Suppressor macrophage treated with lipopolysaccharide for 1 hour (primary cell): ENCODE data around the gene MLX.

Source experiments
- DNase-seq, 3 donors: peaks; one replicate each; pipeline ENCODE4 v3.0.0-alpha.2; 2020 to 2022

The MLX gene

DNA sequence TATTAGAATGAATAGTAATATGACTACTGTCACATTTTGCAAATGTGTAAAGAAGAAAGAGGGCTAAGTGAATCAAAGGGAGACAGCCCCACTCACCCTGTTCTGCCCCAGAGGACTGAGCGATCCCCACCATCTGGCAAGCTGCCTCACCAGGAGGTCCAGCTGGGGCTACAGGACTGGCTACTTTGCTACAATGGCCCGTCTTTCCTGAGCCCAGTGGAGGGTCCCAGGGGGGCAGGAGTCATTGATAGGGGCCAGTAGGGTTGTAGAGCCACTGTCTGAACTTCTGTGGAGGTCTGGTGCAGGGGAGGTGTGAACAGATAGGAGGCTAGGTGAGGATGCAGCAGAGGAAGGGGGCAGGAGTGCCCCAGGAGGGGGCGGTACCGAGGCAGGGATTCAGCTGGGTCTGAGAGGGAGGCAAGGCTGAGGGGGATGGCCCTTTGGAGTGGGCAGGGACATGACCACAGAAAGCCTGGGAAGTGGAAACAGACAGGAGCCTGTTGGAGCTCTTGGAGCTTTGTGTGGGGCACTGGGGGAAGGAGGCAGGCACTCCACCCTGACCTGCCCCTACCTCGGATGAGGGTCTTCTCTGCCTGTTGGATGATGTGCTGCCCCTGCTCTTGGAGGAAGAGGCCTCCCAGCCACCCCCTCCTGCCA, 10.8 kb upstream of the MLX start:
- peak in 1 of 3 donors; percentile 26 for DNase-seq

DNA sequence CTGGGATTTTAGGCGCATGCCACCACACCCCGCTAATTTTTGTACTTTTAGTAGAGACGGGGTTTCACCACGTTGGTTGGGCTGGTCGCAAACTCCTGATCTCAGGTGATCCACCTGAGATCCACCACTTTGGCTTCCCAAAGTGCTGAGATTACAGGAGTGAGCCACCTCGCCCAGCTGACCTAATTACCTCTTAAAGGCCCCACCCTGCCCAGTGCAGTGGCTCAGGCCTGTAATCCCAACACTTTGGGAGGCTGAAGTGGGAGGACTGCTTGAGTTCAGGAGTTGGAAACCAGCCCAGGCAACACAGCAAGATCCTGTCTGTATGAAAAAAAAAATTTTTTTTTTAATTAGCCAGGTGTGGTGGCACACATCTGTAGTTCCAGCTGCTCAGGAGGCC, 7.8 kb upstream of the MLX start:
- no peak for DNase-seq

DNA sequence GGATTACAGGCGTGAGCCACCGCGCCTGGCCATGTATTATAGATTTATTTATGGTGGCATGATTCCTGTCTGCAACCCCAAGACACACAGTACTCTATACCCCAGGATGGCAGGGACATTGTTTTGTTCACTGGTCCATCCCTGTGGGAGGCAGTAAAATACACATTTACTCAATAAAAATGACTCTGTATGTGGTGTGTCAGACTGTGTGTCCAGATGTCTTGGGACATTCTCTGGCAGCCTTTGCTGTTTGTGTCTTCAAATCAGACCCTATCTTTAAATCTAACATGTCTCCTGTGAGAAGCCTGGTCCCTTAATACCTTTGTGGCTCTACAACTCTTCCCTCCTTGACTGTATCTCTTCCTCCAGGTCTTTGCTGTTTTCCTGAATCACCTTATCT, 6.7 kb upstream of the MLX start:
- no peak for DNase-seq

DNA sequence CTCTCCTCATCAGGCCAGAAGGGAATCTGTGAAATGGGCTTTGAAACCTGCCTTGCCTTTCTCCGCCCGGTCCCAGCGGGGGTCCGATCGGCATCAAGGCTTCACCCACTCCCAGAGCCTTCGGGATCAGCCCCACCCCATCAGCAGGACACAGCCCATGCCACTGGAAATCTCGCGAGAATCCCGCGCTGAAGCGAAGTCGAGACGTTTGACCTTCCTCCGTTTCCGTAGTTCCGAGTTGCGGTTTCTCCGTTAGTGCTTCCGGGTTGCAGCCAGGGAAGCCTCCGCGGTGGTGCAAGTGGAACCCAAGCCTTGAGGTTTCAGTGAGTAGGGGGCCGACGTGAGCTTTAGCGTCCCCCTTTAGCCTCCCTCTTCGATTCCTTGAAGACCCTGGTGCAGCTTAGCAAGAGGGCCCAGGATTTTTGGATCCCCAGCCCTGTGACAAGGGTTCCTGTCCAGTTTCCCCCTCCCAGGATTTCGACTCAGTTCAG, 5.0 kb upstream of the MLX start, which contains the start of gene COASY:
TSS of gene COASY (plus strand) at position 252 of the 491 bp plus-strand sequence. CDS start 475 bp downstream, outside the sequence.
- DNase-seq: peak; percentile 98 to 99 (median 99)

DNA sequence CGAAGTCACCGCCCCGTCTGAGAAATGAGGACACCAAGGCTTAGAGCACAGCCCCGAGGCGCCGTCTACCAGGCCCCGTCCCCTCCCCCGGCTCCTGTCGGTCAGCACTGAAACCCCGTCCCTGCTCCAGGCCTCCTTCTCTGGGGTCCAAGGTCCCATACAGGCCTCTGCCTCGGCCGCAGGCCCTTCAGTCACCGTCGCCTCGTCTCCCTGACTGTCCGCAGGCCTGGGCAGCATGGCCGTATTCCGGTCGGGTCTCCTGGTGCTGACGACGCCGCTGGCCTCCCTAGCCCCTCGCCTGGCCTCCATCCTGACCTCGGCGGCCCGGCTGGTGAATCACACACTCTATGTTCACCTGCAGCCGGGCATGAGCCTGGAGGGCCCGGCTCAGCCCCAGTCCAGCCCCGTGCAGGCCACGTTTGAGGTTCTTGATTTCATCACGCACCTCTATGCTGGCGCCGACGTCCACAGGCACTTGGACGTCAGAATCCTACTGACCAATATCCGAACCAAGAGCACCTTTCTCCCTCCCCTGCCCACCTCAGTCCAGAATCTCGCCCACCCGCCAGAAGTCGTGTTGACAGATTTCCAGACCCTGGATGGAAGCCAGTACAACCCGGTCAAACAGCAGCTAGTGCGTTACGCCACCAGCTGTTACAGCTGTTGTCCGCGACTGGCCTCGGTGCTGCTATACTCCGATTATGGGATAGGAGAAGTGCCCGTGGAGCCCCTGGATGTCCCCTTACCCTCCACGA, 4.3 kb upstream of the MLX start:
- DNase-seq: peak in 2 of 3 donors; percentile 71 to 78

DNA sequence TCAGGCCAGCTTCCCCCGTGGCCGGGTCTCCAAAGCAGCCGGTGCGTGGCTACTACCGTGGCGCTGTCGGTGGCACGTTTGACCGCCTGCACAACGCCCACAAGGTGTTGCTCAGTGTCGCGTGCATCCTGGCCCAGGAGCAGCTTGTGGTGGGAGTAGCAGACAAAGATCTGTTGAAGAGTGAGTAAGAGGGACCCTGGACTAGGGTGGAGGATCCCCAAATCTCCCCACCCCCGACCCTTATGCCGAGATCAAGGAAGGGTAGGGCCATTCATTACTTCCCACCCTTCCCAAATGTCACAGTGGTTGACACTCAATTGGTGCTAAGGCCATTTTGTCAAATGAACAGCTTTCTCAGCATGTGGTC, 3.8 kb upstream of the MLX start:
- no peak for DNase-seq

DNA sequence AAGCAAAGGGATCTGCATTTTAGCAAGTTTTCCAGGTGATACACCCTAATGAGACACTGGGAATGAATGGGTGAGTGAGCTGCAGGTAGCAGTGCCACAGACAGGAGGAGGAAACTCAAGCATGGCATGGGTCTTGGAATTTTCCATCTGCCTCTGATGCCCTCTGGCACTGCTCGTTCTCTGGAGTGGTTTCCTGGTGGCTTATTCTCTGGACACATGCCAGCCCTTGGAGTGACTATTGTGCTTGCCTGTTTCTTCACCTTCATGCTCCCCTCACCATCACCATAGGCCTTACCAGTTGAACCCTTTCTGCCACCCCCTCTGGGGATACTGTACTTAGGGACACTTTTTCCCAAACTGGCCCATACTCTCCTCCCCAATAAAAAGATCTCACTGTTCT, 3.4 kb upstream of the MLX start:
- DNase-seq: no peak

DNA sequence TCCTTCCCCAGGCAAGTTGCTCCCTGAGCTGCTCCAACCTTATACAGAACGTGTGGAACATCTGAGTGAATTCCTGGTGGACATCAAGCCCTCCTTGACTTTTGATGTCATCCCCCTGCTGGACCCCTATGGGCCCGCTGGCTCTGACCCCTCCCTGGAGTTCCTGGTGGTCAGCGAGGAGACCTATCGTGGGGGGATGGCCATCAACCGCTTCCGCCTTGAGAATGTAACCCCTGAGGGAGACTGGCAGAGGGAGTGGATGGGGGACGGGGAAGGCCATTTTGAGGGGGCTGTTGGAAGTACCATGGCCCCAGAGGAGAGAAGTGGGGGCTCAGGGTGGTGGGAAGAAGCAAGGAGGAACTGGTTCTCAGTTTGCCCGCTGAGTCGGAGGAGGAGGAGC, 3.0 kb upstream of the MLX start:
- DNase-seq: no peak

DNA sequence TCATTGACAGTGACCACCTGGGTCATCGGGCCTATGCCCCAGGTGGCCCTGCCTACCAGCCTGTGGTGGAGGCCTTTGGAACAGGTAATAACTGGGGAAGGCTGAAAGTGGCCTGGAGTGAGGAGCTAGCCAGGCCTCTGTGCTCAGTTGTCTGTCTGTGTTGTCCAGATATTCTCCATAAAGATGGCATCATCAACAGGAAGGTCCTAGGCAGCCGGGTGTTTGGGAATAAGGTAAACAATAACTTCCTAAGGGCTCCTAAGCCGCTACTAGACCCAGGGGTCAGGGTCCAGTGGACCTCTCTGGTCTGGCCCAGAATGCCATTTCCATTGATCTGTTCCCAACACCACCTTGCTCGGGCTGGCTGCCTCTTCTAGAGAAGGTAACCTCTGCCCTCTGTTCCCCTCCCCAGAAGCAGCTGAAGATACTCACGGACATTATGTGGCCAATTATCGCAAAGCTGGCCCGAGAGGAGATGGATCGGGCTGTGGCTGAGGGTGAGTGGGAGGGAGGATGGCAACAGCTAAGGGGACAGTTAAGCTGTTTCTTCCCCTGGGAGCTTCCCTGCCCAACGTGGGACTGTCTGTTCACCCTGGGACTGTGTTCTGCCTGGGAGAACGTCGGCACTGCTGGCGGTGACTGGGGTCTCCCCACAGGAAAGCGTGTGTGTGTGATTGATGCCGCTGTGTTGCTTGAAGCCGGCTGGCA, 1.9 kb upstream of the MLX start:
- no peak for DNase-seq

DNA sequence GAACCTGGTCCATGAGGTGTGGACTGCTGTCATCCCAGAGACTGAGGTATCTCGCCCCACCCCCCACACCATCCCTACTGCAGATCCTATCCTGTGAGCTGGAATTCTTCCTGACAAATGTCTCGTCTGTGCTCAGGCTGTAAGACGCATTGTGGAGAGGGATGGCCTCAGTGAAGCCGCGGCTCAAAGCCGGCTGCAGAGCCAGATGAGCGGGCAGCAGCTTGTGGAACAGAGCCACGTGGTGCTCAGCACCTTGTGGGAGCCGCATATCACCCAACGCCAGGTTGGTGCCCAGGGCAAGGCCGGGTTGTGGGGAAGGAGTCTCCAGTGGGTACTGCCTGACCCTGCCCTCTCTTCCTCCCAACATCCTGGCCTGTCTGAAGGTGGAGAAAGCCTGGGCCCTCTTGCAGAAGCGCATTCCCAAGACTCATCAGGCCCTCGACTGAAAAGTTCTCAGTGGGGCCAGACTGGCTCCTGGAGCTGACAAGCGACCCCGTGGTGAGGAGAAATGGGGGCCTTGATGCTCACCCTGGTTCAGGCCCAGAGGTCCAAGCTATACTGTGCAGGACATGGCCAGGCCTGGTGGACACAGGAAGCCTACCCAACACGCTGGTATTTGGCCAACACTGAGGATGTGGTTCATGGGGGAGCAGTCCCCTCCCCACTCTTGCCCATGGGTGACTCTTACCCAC, 1.2 kb upstream of the MLX start:
- no peak for DNase-seq

DNA sequence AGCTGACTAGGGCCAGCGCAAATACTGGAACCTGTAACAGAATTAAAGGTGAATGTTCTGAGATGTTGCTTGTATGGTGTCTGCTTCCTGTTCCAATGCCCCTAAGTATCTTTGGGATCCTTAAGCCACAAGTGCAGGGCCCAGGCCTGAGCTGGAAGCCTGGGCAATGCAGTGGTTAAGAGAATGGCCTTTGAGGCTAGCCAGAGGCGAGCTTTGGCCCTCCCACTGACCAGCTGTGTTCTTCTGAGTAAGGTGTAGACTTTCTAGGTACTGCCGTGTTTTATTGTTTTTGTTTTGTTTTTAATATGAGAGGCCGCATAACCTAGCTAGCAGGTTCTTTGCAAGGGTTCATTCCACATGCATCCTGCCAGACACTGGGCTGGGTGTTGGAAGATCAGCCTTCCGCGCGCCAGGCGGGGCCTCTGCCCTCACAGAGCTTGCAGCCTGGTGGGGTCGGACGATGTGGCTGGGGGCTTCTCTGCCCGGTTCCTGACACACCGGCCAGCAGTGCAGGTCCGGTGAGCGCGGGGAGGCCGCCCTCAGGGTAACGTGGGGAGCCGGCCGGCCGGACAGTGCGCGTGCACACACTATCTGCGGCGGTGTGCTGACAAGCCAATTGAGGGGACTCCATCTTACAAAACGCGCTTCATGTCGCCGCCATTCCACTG, 551 bp upstream of the MLX start:
- no peak for DNase-seq

DNA sequence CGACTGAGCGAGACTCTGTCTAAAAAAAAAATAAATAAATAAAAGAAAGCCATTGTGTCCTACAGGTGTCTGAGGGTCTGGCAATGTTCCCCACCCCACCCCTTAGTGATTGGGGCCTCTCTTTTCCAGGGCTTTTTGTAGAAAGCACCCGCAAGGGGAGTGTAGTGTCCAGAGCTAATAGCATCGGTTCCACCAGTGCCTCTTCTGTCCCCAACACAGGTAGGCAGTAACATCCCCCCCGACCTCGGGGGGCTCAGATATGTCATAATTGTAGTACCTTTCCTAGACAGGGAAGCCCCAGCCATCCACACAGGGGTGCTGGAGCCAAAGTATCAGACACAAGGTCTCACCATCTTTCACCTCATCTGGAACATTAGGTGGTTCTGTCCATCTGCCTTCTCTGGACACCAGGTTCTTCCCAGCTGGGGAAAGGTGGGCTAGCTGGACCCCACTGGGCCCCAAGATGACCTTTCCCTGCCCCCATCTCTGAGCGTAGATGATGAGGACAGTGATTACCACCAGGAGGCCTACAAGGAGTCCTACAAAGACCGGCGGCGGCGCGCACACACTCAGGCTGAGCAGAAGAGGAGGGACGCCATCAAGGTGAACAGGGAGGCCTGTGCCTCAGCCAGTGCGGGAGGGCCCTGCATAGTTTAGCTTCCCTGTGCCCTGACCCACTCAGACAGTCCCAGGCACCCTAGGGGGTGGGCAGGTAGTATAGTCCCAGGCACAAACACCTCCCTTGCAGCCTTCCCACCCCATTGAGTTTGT, 1.6 kb downstream of the MLX start:
- no peak for DNase-seq

DNA sequence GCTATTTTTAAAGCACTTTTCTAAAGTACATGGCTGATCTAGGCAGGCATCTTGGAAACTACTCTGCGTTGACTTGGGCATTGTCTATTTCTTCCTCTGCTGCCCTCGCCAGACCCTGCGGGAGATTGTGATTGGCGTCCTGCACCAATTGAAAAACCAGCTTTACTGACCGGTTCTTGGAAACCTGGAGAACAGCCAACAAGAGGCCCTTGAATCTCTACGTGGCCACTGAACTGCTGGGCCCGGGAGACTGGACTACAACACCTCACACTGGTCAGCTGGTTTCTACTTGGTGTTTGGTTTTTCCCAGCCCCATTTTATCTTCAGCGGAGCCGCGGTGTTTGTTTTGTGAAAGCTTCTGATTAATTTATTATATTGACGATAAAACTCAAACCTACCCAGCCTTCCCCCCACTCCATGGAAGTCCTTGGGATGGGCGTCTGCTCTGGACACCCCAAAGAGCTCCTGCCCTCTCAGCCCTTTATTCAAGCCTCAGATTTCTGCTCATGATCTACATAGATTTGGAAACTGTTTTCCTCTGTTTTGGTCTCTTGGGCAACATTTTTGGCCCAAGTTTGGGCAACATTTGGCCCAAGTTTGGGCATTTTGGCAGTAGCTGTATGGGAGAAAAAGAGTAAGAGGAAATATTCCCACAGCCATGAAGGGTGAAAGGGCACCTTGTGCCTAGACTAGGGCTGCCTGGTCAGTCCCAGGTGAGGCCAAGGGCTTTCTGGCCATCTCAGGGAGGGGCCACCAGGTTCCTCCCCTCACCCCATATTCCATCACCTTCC, 4.7 kb downstream of the MLX start:
- no peak for DNase-seq

DNA sequence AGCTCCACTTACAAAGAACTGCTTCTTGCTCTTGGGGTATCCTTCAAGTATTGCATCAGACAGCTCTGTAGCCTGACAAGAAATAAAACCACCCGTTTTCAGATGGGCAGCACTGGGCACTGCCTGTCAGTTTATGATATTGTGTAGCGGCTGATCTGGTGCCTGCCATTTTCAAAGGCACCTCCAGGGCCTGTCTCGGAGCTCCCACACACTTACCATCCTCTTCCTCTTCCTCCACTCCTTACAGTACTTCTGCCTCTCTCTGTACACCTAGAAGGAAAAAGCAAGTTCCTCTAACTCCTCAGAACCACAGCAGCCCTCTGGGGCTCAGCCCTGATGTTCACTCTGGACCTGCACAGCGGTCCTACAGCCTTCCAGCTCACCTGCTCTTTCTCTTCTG, 6.2 kb downstream of the MLX start:
- no peak for DNase-seq

DNA sequence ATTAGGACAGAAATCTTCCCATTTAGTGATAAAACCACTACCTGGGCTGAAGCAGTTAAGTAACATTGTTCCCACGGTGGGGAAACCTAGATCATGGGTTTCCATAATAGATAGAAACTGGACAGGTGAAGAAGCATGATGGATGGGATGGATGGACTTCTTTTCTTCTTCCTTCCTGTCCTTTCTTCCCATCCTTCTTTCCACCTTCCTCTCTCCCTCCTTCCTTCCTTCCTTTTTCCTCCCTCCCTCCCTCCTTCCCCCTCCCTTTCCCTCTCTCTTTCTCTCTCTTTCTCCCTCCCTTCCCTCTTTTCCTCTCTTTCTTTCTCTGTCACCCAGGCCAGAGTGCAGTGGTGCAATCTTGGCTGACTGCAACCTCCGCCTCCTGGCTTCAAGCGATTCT, 7.6 kb downstream of the MLX start:
- no peak for DNase-seq

DNA sequence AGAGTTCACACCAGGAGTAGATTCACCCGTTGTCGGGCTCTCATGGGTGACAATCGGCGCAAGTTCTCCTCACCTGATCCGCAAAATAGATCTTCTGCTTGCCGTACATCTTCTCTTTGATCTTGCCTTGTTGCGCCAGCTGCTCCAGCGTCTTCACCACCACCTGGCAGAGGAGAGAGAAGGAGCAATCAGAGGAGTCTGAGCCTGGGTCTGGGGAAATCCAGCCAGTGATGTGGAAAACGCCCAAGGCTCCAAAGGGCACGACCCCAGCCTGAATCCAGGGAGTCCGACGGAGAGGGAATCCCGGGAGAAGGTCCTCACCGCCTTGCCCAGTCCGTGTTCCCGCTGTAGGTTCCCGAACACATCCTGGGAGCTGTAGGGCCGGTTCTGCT, 10.2 kb downstream of the MLX start:
- no peak for DNase-seq

DNA sequence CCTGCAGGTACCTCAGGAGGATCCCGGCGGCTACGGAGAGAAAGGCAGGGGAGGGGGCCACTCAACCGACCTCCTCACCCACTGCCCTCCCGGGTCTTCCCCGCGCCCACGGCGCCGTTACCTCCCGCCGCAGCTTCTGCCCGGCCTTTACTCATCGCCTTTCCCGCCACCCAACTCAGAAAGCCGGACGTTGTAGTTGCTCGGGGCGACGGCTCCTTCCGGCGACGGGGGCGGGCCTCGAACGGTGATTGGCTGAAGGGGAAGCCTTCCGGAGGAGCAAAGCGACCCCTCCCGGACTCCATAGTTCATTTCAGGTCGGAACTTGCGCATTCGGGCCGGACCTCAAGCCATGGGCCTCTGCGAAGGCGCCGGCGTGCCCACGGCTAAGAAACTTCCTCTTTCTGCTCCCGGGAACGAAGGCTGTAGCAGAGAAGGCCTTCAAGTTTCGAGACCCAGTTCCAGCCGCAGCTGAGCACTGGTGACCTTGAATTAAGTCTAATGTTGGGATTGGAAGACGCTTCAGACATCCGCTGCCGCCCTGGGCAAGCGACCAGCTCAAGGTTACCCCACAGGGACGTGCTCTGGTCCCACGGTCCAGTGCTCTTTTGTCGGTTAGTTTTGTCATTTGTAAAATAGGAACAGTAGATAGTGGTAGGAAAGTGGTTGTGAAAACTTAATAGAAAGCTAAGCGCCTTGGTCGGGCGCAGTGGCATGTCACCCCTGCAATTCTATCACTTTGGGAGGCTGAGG, 10.8 kb downstream of the MLX start, which contains the start of gene PSMC3IP:
TSS of gene PSMC3IP (minus strand) at position 198 of the 750 bp plus-strand sequence. CDS start at position 155, 43 bp downstream.
- DNase-seq: peak; percentile 98 to 99 (median 98)

DNA sequence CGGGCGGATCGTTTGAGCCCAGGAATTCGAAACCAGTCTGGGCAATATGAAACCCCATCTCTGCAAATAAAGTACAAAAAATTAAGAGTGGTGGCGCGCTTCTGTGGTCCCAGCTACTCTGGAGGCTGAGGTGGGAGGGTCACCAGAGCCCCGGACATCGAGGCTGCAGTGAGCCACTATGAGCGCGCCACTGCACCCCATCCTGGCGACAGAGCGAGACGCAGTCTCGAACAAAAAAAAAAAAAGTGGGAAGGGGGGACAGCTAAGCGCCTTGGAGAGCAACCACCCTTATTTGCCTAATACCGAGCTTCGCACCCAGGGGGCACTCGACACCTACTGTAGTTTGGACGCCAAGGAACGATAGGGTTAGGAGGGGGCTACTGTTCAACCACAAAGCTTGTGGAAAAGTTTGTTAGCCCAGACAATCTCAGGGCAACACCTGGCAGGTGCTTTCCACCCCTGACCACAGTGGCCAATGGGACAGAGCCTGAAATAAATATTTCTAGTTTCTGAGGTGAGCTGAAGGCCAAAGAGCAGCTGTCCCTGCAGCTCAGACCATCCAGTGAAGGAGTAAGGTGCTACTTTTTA, 11.5 kb downstream of the MLX start:
- DNase-seq: peak; percentile 71 to 81 (median 74)

DNA sequence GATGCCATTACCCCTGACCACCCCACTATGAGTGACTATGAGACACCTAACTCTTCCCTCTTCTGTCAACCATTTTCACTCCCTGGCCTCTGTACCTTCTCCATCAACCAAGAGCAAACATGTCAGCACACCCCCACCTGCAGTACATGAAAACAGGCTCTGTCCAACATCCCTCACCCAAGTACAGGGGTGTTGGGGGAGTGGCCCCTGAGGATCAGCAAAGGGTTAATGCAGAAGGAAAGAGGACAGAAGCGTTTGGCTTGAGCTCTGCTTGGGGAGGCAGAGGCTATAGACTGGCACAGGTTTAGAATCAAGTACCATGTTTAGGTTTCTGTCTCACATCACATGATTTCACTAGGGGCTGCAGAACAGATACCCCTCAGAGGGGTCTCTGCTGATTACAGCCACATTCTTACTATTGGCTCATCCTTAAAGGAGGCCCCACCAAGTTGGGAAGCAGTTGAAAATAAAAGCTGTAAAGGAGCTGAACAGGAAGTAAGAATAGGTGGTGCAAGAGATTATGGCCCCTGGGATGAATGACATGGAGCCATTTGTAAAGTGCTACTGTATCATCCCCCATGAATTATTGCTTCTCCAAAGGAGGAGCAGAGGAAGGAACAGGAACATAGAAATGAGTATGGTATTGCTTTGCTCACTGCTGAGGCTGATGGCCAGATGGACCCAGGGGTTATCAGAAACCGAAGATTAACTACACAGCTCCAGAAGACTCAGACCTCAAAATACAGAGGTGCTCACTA, 13.1 kb downstream of the MLX start:
- no peak for DNase-seq
